WTC11 (cell line): Measurements from ENCODE around the gene ASIC2. TPM values are rescaled to one million over a fixed set of nuclear protein-coding genes. Genes with fewer than 3 reads are reported as not detected.

Experiments used
- ATAC-seq: fragments of 200-7000 bp; cut with Tn5 transposase; 2 replicates; pipeline ENCODE4 v1.10.0; 2021; ENCODE audit warnings: mild to moderate bottlenecking, moderate library complexity
- CTCF ChIA-PET: fragments of 300-600 bp; sonication (Branson Sonifier 250); formaldehyde crosslinking; loops from one replicate; lab custom pipeline; 2021; ENCODE audit warnings: antibody characterized with exemption; lab: Charles Lee
- POLR2A ChIA-PET: fragments of 350-600 bp; sonication (Branson Sonifier 250); formaldehyde crosslinking; loops from one replicate; lab custom pipeline; 2021; ENCODE audit warnings: antibody characterized with exemption; lab: Charles Lee
- DNase-seq: peaks from one replicate; pipeline ENCODE4 v3.0.0; 2021; ENCODE audit warnings: low spot score
- H3K27ac Mint-ChIP-seq: 2 replicates; pipeline ENCODE4 v1.8.0; 2021; ENCODE audit warnings: mixed read lengths
- H3K27me3 Mint-ChIP-seq: 2 replicates; pipeline ENCODE4 v1.8.0; 2021; ENCODE audit warnings: low read depth, mild to moderate bottlenecking, moderate library complexity, mixed read lengths
- H3K36me3 Mint-ChIP-seq: 2 replicates; pipeline ENCODE4 v1.8.0; 2021; ENCODE audit warnings: mixed read lengths
- H3K4me1 Mint-ChIP-seq: 2 replicates; pipeline ENCODE4 v1.8.0; 2022; ENCODE audit warnings: mixed read lengths
- H3K4me3 Mint-ChIP-seq: 2 replicates; pipeline ENCODE4 v1.8.0; 2021; ENCODE audit warnings: mild to moderate bottlenecking, moderate library complexity, mixed read lengths
- H3K9me3 Mint-ChIP-seq: 2 replicates; pipeline ENCODE4 v1.8.0; 2021; ENCODE audit warnings: mixed read lengths
- AR ChIP-seq: fragments of 250-450 bp; sonication (Bioruptor Pico); IDR thresholded peaks from 2 replicates; pipeline ENCODE4 v1.9.0; 2021; ENCODE audit warnings: mild to moderate bottlenecking
- CDX4 ChIP-seq: fragments of 250-450 bp; sonication (Bioruptor Pico); IDR thresholded peaks from 2 replicates; pipeline ENCODE4 v1.9.0; 2021; ENCODE audit warnings: moderate library complexity, mild to moderate bottlenecking, inconsistent platforms, borderline replicate concordance
- CREB1 ChIP-seq: sonication (generic); formaldehyde crosslinking; IDR thresholded peaks from 2 replicates; pipeline ENCODE4 v1.8.0; 2023; ENCODE audit warnings: mild to moderate bottlenecking, missing genetic modification reagents
- FOXK1 ChIP-seq: sonication (generic); formaldehyde crosslinking; IDR thresholded peaks from 2 replicates; pipeline ENCODE4 v1.8.0; 2022; ENCODE audit warnings: mild to moderate bottlenecking, moderate library complexity, missing genetic modification reagents
- JUN ChIP-seq: sonication (generic); formaldehyde crosslinking; IDR thresholded peaks from 2 replicates; pipeline ENCODE4 v1.8.0; 2023; ENCODE audit warnings: mild to moderate bottlenecking, missing genetic modification reagents
- MAX ChIP-seq: sonication (generic); formaldehyde crosslinking; IDR thresholded peaks from 2 replicates; pipeline ENCODE4 v1.8.0; 2022; ENCODE audit warnings: mild to moderate bottlenecking, missing genetic modification reagents
- SOX15 ChIP-seq: fragments of 250-450 bp; sonication (Bioruptor Pico); IDR thresholded peaks from 2 replicates; pipeline ENCODE4 v1.9.0; 2021; ENCODE audit warnings: mild to moderate bottlenecking
- TEAD1 ChIP-seq: sonication (generic); formaldehyde crosslinking; IDR thresholded peaks from 2 replicates; pipeline ENCODE4 v1.8.0; 2022; ENCODE audit warnings: mild to moderate bottlenecking, missing genetic modification reagents
- ZNF138 ChIP-seq: sonication (generic); formaldehyde crosslinking; conservative IDR thresholded peaks from 2 replicates; pipeline ENCODE4 v1.8.1; 2022; ENCODE audit warnings: mild to moderate bottlenecking, moderate library complexity, missing genetic modification reagents
- ZNF219 ChIP-seq: sonication (generic); formaldehyde crosslinking; IDR thresholded peaks from 2 replicates; pipeline ENCODE4 v1.8.0; 2023; ENCODE audit warnings: missing genetic modification reagents, mild to moderate bottlenecking, borderline replicate concordance
- total RNA-seq: library from RNA; stranded (reverse); gene quantifications from 3 replicates; pipeline ENCODE4 v1.2.3, GENCODE V29; 2021
- TF ChIP-seq, protein P1 (sequence below): sonication (generic); formaldehyde crosslinking; IDR thresholded peaks from 2 replicates; pipeline ENCODE4 v1.8.1; 2023; ENCODE audit warnings: mild to moderate bottlenecking, missing genetic modification reagents, borderline replicate concordance
- TF ChIP-seq, protein P2 (sequence below): fragments of 200-600 bp; IDR thresholded peaks from 2 replicates; pipeline ENCODE4 v1.8.0; 2022; ENCODE audit warnings: antibody characterized with exemption
- TF ChIP-seq, protein P3 (sequence below): sonication (generic); formaldehyde crosslinking; IDR thresholded peaks from 2 replicates; pipeline ENCODE4 v1.8.1; 2022; ENCODE audit warnings: low read depth, mild to moderate bottlenecking, moderate library complexity, missing genetic modification reagents, borderline replicate concordance
- TF ChIP-seq, protein P4 (sequence below): sonication (generic); formaldehyde crosslinking; IDR thresholded peaks from 2 replicates; pipeline ENCODE4 v1.8.1; 2023; ENCODE audit warnings: mild to moderate bottlenecking, missing genetic modification reagents, moderate library complexity
- TF ChIP-seq, protein P5 (sequence below): fragments of 250-450 bp; sonication (Bioruptor Pico); IDR thresholded peaks from 2 replicates; pipeline ENCODE4 v1.8.0; 2021; ENCODE audit warnings: mild to moderate bottlenecking

Gene ASIC2
- total RNA-seq, 1 experiment from 2014 or later = 2.7 TPM

- TF ChIP-seq, protein P1, sequence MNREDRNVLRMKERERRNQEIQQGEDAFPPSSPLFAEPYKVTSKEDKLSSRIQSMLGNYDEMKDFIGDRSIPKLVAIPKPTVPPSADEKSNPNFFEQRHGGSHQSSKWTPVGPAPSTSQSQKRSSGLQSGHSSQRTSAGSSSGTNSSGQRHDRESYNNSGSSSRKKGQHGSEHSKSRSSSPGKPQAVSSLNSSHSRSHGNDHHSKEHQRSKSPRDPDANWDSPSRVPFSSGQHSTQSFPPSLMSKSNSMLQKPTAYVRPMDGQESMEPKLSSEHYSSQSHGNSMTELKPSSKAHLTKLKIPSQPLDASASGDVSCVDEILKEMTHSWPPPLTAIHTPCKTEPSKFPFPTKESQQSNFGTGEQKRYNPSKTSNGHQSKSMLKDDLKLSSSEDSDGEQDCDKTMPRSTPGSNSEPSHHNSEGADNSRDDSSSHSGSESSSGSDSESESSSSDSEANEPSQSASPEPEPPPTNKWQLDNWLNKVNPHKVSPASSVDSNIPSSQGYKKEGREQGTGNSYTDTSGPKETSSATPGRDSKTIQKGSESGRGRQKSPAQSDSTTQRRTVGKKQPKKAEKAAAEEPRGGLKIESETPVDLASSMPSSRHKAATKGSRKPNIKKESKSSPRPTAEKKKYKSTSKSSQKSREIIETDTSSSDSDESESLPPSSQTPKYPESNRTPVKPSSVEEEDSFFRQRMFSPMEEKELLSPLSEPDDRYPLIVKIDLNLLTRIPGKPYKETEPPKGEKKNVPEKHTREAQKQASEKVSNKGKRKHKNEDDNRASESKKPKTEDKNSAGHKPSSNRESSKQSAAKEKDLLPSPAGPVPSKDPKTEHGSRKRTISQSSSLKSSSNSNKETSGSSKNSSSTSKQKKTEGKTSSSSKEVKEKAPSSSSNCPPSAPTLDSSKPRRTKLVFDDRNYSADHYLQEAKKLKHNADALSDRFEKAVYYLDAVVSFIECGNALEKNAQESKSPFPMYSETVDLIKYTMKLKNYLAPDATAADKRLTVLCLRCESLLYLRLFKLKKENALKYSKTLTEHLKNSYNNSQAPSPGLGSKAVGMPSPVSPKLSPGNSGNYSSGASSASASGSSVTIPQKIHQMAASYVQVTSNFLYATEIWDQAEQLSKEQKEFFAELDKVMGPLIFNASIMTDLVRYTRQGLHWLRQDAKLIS (CRISPR knock-in tag) = no peak
- no peak for TF ChIP-seq ZNF219 (CRISPR knock-in tag)
- TF ChIP-seq SOX15 (CRISPR knock-in tag) = no peak
- TF ChIP-seq, all 79 proteins: peak for 0
These were observed 58.0 kb downstream of the ASIC2 start (continued) for GRCh38 chr17:33234930-33235685.

- DNase-seq (no peak), ATAC-seq (no peak)
- H3K36me3 Mint-ChIP-seq = no peaks in the 10 kb centered on the region
- no peaks in the 10 kb centered on the region for H3K9me3 Mint-ChIP-seq
- ChIA-PET CTCF (no interaction called here), POLR2A (interaction anchor here (0.6 kb wide), 1 partner anchor 1581 kb away, joined by 3 read pairs; no protein-coding TSS in a partner anchor)
- H3K27ac Mint-ChIP-seq = no peak overlapping the region
- H3K27me3 Mint-ChIP-seq = no peaks in the 10 kb centered on the region
- H3K4me1 Mint-ChIP-seq = peaks cover 13% of the 10 kb centered on the region
- no peak overlapping the region for H3K4me3 Mint-ChIP-seq
- TF ChIP-seq, protein P2, sequence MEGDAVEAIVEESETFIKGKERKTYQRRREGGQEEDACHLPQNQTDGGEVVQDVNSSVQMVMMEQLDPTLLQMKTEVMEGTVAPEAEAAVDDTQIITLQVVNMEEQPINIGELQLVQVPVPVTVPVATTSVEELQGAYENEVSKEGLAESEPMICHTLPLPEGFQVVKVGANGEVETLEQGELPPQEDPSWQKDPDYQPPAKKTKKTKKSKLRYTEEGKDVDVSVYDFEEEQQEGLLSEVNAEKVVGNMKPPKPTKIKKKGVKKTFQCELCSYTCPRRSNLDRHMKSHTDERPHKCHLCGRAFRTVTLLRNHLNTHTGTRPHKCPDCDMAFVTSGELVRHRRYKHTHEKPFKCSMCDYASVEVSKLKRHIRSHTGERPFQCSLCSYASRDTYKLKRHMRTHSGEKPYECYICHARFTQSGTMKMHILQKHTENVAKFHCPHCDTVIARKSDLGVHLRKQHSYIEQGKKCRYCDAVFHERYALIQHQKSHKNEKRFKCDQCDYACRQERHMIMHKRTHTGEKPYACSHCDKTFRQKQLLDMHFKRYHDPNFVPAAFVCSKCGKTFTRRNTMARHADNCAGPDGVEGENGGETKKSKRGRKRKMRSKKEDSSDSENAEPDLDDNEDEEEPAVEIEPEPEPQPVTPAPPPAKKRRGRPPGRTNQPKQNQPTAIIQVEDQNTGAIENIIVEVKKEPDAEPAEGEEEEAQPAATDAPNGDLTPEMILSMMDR = no peak
- TF ChIP-seq, protein P3, sequence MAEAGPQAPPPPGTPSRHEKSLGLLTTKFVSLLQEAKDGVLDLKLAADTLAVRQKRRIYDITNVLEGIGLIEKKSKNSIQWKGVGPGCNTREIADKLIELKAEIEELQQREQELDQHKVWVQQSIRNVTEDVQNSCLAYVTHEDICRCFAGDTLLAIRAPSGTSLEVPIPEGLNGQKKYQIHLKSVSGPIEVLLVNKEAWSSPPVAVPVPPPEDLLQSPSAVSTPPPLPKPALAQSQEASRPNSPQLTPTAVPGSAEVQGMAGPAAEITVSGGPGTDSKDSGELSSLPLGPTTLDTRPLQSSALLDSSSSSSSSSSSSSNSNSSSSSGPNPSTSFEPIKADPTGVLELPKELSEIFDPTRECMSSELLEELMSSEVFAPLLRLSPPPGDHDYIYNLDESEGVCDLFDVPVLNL (CRISPR knock-in tag) = no peak
- TF ChIP-seq ZNF138 (CRISPR knock-in tag) (no peak), MAX (no peak), TEAD1 (CRISPR knock-in tag) (no peak), CREB1 (CRISPR knock-in tag) (no peak), AR (CRISPR knock-in tag) (no peak), JUN (CRISPR knock-in tag) (no peak), CDX4 (CRISPR knock-in tag) (no peak), FOXK1 (CRISPR knock-in tag) (no peak)
- TF ChIP-seq, protein P4, sequence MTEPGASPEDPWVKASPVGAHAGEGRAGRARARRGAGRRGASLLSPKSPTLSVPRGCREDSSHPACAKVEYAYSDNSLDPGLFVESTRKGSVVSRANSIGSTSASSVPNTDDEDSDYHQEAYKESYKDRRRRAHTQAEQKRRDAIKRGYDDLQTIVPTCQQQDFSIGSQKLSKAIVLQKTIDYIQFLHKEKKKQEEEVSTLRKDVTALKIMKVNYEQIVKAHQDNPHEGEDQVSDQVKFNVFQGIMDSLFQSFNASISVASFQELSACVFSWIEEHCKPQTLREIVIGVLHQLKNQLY = no peak
- TF ChIP-seq, protein P1 (CRISPR knock-in tag) = no peak
- TF ChIP-seq, protein P5, sequence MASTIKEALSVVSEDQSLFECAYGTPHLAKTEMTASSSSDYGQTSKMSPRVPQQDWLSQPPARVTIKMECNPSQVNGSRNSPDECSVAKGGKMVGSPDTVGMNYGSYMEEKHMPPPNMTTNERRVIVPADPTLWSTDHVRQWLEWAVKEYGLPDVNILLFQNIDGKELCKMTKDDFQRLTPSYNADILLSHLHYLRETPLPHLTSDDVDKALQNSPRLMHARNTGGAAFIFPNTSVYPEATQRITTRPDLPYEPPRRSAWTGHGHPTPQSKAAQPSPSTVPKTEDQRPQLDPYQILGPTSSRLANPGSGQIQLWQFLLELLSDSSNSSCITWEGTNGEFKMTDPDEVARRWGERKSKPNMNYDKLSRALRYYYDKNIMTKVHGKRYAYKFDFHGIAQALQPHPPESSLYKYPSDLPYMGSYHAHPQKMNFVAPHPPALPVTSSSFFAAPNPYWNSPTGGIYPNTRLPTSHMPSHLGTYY (CRISPR knock-in tag) = no peak
These were observed 58.9 kb downstream of the ASIC2 start for GRCh38 chr17:33234233-33234632.
